NB4 (cell line): ENCODE results near the gene TPST1.

Experiments used
- DNase-seq: peaks from one replicate; pipeline ENCODE4 v3.0.0; 2010; ENCODE audit warnings: low read depth
- H3K4me3 ChIP-seq: one replicate; pipeline ENCODE4 v1.5.1; 2011; ENCODE audit warnings: mild to moderate bottlenecking, low read depth, low read length, moderate library complexity
- MAX ChIP-seq: IDR thresholded peaks from 2 replicates; pipeline ENCODE4 v1.6.1; 2011; ENCODE audit warnings: low read depth, low read length
- MYC ChIP-seq: IDR thresholded peaks from 2 replicates; pipeline ENCODE4 v1.6.1; 2011; ENCODE audit warnings: low read depth, low read length
- POLR2A ChIP-seq: IDR thresholded peaks from 2 replicates; pipeline ENCODE4 v1.6.1; 2011; ENCODE audit warnings: mild to moderate bottlenecking; ENCODE audit not compliant: insufficient read length; ENCODE audit errors: extremely low read depth
- TF ChIP-seq, protein P1 (sequence below): IDR thresholded peaks from one replicate; pipeline ENCODE4 v1.5.1; 2012; ENCODE audit warnings: low read depth, low read length

Gene TPST1

GRCh38 chr7:66247380-66248078 lies 42.4 kb downstream of the TPST1 start:
- no peak for DNase-seq
- TF ChIP-seq MAX (no peak), POLR2A (no peak), MYC (no peak)
- TF ChIP-seq, protein P1, sequence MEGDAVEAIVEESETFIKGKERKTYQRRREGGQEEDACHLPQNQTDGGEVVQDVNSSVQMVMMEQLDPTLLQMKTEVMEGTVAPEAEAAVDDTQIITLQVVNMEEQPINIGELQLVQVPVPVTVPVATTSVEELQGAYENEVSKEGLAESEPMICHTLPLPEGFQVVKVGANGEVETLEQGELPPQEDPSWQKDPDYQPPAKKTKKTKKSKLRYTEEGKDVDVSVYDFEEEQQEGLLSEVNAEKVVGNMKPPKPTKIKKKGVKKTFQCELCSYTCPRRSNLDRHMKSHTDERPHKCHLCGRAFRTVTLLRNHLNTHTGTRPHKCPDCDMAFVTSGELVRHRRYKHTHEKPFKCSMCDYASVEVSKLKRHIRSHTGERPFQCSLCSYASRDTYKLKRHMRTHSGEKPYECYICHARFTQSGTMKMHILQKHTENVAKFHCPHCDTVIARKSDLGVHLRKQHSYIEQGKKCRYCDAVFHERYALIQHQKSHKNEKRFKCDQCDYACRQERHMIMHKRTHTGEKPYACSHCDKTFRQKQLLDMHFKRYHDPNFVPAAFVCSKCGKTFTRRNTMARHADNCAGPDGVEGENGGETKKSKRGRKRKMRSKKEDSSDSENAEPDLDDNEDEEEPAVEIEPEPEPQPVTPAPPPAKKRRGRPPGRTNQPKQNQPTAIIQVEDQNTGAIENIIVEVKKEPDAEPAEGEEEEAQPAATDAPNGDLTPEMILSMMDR: no peak
- H3K4me3 ChIP-seq: no peak overlapping the region

- no peak overlapping the region for H3K4me3 ChIP-seq
- TF ChIP-seq MAX (no peak), POLR2A (no peak), MYC (no peak)
- TF ChIP-seq, protein P1: no peak
- peak; percentile 9 for DNase-seq
Measured at GRCh38 chr7:66250711-66251110, 45.6 kb downstream of the TPST1 start.

DNA sequence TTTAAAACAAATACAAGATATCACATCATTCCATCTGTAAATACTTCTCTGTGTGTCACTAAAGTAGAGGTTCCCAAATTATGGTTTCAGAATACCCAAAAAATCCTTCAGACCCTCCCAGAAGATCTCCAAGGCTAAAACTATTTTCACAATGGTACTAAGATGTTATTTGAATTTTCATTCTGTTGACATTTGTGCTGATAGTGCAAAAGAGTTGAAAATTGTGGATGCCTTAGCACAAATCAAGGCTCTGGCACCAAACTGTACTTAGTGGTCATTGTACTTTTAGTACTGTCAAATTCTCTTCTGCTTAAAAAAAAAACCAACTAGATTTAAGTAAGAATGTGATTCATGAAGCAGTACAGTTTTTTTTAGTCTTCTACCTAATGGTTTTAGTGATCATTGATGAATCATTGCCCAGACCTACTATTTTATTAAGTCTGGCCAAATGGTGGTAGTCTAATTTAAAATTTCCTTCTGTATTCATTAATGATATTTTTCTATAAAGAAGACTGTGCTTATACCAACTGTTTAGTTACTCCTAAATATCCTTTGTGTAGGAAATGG lies 50.5 kb downstream of the TPST1 start:
- peak; percentile 9 for DNase-seq
- no peak for TF ChIP-seq MAX
- TF ChIP-seq, protein P1: no peak
- no peak for TF ChIP-seq POLR2A
- no peak for TF ChIP-seq MYC

DNA sequence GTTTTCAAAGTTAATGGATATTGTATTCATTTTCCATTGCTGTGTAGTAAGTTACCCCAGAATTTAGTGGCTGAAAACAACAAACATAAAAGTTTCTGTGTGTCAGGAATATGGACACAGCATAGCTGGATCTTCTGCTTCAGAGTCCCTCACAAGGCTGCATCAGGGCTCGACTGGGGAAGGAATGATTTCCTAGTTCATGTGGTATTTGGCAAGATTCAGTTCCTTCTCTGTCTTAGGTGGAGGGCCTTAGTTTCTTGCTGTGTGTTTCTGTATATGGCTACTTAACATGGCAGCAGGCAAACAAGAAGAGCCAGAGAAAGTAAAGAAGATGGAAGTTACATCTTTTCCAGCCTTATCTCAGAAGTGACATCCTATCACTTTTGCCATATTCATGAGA lies 51.1 kb downstream of the TPST1 start:
- TF ChIP-seq POLR2A (no peak), MYC (no peak)
- DNase-seq: peak; percentile 52
- H3K4me3 ChIP-seq: no peak overlapping the region

More for the DNA sequence above, 50.5 kb downstream of the TPST1 start:
- no peak overlapping the region for H3K4me3 ChIP-seq

DNA sequence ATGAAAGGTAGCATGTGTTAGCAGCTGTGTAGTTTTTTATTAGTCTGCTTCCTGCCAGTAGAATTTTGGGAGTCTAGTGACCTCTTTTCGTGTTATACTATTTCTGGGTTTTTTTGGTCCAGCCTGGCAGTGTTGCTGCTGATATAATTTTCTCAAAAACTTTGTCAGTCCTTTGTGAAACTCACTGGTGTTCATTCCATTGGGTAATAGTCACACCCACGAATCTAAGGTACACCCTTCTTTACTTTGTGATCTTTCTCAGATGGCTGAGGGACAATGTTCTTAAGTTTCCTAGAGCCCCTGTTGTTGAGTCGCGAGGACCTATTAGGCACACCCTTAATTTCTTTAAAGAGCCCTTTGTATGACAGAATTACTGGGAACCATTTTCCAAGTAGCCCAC lies 52.3 kb downstream of the TPST1 start:
- peak; percentile 15 for DNase-seq
- no peak overlapping the region for H3K4me3 ChIP-seq
- no peak for TF ChIP-seq MYC
- TF ChIP-seq MAX: no peak
- no peak for TF ChIP-seq POLR2A
- TF ChIP-seq, protein P1: no peak

DNA sequence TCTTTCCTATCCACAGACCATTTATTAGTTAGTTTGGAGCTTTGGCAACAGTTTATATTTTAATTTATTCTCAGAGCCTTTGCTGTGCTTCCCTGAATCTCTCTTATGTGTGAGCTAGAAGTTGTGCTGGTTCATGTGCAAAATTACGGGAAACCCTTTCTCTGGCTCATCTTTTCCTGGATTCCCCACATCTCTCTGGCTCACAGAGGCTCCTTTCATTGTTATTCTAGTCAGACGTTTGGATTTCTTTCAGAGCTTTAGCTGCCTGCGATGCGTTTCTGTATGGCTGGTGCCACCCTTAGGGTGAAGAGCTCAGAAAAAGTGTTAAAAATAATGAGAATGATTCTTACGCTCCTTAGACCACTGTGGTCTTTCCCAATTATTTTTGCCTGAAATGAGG lies 53.3 kb downstream of the TPST1 start:
- no peak overlapping the region for H3K4me3 ChIP-seq
- DNase-seq: no peak

More for the DNA sequence above, 53.3 kb downstream of the TPST1 start:
- TF ChIP-seq MYC (no peak), POLR2A (no peak), MAX (no peak)
- TF ChIP-seq, protein P1: no peak
